Right lobe of liver (tissue), 6 donors: Measurements from ENCODE around the gene CCDC158. TPM values are rescaled to one million over a fixed set of nuclear protein-coding genes. Genes with fewer than 3 reads are reported as not detected.
"Not testable (repeated sequence)": the region's sequence is repeated elsewhere in the genome, so short reads cannot be mapped to it uniquely, and the experiment has no call there.

ENCODE experiments used
- ATAC-seq, 4 donors: fragments of 200-7000 bp; cut with Tn5 transposase; one replicate each; pipeline ENCODE4 v1.9.1; 2020; ENCODE audit warnings: mild to moderate bottlenecking in 4 of 4, moderate library complexity in 4 of 4
- DNase-seq, 3 donors: peaks; one replicate each; pipeline ENCODE4 v3.0.0-alpha.2; 2020
- H3K27ac ChIP-seq, 3 donors: fragments of 200-600 bp; one replicate each; pipeline ENCODE4 v1.8.0; 2022
- H3K27me3 ChIP-seq, 2 donors: fragments of 200-600 bp; one replicate each; pipeline ENCODE4 v1.8.0; 2022
- H3K36me3 ChIP-seq, 4 donors: fragments of 200-600 bp; sonication (generic) in 1 of 4; one replicate each; pipeline versions ENCODE4 v1.5.1 to v1.8.0; 2017 to 2022; ENCODE audit warnings: control low read depth in 1 of 4
- H3K4me1 ChIP-seq, 4 donors: fragments of 200-600 bp; sonication (generic) in 1 of 4; one replicate each; pipeline versions ENCODE4 v1.5.1 to v1.8.0; 2017 to 2022; ENCODE audit warnings: control low read depth in 1 of 4
- H3K4me3 ChIP-seq, 3 donors: fragments of 200-600 bp; one replicate each; pipeline ENCODE4 v1.8.0; 2022
- H3K9me3 ChIP-seq, 4 donors: fragments of 200-600 bp; sonication (generic) in 1 of 4; one replicate each; pipeline versions ENCODE4 v1.5.1 to v1.8.0; 2017 to 2022; ENCODE audit warnings: control low read depth in 1 of 4
- POLR2A ChIP-seq: fragments of 450-650 bp; IDR thresholded peaks from one replicate; pipeline ENCODE4 v1.6.1; 2017; ENCODE audit warnings: antibody characterized with exemption, mild to moderate bottlenecking
- WGBS: methylation state at CpG from one replicate; pipeline ENCODE4 v1.1.6; 2018; ENCODE audit warnings: low coverage, low lambda C conversion rate; ENCODE audit not compliant: insufficient coverage; ENCODE audit errors: missing lambda C conversion rate; 5-methylcytosine and 5-hydroxymethylcytosine counted together
- intact Hi-C, 2 donors: fragments of 100-400 bp; cut with DNase I; formaldehyde crosslinking; loops; one replicate each; pipeline versions ENCODE4 v1.11.2 to v1.14.1; 2022
- total RNA-seq, 6 experiments: library from RNA; depleted of rRNA in 2 of 6; stranded (reverse); fragments of >200 nt in 2 of 6; fragmentation: NEBNext Ultra II Directional in 3 of 6; extraction: Animal tissue kit (Norgen Biotek cat#: 25700) in 3 of 6; gene quantifications; one replicate each; pipeline versions ENCODE4 v1.1.0 to v1.2.4, GENCODE V29; 2016 to 2023
- TF ChIP-seq, protein P1 (sequence below), 4 donors: fragments of 200-600 bp in 3 of 4; fragments of 450-650 bp in 1 of 4; IDR thresholded peaks; one replicate each; pipeline versions ENCODE4 v1.5.1 to v1.8.0; 2016 to 2022; ENCODE audit warnings: antibody characterized with exemption in 4 of 4, mild to moderate bottlenecking in 2 of 4
- donor health status: DM: no; HTN: yes; CAD: no.
- donor health status: DM: no; HTN: no; CAD: no.
- donor health status: DM: no; HTN: no; CAD: no.
- donor health status: DM: no; HTN: yes; CAD: no.
- donor health status: DM: no; HTN: yes; CAD: no.

The CCDC158 gene
- total RNA-seq, 6 experiments from 2014 or later, result 0.51 to 2.9 (median 1.3) TPM

DNA sequence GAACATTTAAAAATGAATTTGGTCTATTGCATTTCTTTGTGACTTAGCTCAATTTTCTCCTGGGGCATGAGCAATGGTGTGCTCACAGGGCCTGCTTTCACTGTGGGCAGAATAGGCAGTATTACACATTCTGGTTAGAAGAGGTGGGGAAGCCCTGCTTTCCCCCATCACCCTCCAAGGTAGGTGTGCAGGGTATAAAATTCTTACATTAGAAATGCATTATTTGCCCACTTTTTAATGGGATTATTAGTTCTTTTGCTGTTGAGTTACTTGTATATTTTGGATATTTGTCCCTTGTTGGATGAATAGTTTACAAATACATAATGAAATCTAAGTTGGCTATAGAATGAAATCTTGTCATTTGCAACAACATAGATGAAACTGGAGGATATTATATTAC, 122.7 kb downstream of the CCDC158 start:
- H3K27ac ChIP-seq, result no peak overlapping the region
- intact Hi-C loops, result no loop called here
- DNase-seq (no peak), ATAC-seq (no peak)
- H3K27me3 ChIP-seq, result no peaks in the 10 kb centered on the region
- no peak for TF ChIP-seq POLR2A
- TF ChIP-seq, protein P1, sequence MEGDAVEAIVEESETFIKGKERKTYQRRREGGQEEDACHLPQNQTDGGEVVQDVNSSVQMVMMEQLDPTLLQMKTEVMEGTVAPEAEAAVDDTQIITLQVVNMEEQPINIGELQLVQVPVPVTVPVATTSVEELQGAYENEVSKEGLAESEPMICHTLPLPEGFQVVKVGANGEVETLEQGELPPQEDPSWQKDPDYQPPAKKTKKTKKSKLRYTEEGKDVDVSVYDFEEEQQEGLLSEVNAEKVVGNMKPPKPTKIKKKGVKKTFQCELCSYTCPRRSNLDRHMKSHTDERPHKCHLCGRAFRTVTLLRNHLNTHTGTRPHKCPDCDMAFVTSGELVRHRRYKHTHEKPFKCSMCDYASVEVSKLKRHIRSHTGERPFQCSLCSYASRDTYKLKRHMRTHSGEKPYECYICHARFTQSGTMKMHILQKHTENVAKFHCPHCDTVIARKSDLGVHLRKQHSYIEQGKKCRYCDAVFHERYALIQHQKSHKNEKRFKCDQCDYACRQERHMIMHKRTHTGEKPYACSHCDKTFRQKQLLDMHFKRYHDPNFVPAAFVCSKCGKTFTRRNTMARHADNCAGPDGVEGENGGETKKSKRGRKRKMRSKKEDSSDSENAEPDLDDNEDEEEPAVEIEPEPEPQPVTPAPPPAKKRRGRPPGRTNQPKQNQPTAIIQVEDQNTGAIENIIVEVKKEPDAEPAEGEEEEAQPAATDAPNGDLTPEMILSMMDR (IDR thresholded peaks at IDR 0.05), result no peak
- H3K4me3 ChIP-seq, result no peak overlapping the region
- H3K36me3 ChIP-seq, result no peaks in the 10 kb centered on the region
- no peaks in the 10 kb centered on the region for H3K9me3 ChIP-seq
- peaks cover 0 to 22% (median 7%) of the 10 kb centered on the region in 4 donors for H3K4me1 ChIP-seq

DNA sequence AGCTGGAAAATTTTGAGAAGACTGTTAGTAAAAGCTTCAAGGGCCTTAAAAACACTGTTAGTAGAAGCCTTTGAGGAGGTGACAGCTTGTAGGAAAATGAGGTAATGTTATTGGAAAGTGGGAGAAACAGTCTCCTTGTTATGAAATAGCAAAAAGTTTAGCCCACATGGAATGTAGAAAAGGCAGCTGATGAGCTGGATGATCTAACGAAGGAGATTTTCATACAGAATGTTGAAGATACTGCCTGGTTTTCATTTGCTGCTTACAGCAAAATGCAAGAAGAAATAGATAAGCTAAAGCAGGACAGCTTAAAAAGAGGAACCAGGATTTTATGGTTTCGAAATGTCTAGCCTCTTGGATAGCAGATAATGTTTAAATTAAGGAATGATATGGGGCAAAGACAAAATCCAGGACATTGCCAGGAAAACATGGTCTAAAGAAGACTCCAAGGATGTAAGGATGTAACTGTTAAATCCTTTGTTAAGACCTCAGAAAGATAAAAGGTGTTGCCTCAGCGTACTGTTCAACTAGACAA, 124.6 kb downstream of the CCDC158 start:
- no peaks in the 10 kb centered on the region for H3K9me3 ChIP-seq
- H3K36me3 ChIP-seq, result no peaks in the 10 kb centered on the region
- intact Hi-C loops, result no loop called here
- H3K4me3 ChIP-seq, result no peak overlapping the region
- H3K27ac ChIP-seq, result no peak overlapping the region
- no peaks in the 10 kb centered on the region for H3K27me3 ChIP-seq
- DNase-seq, result no peak
- WGBS, result 76% methylated on average over 3 of the region's 3 CpGs
- ATAC-seq, result no peak
- peaks cover 0 to 17% (median 9%) of the 10 kb centered on the region in 4 donors for H3K4me1 ChIP-seq
- no peak for TF ChIP-seq POLR2A
- TF ChIP-seq, protein P1 (IDR thresholded peaks at IDR 0.05), result no peak

DNA sequence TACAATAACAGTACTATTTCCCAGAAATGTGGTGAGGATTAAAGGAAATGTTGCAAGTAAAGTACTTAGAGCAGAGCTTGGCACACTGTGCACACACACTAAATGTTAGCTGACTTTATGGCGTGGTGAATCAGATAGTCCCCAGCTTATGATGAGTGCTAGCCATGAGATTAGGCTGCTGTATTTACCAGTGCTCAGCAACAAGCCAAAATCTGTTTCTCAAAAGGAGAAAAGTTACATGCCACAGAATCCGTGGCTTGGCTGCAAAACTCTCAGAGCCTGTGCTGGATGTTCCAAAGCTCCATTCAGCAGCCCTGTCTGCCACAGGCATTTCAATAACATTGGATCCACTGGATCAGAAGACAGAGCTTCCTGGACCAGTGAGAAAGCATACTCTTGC, 127.2 kb downstream of the CCDC158 start:
- TF ChIP-seq, protein P1 (IDR thresholded peaks at IDR 0.05), result no peak
- no peak for TF ChIP-seq POLR2A
- Histone ChIP-seq H3K27me3 (no peaks in the 10 kb centered on the region), H3K4me3 (no peak overlapping the region), H3K4me1 (peaks cover 0 to 22% (median 12%) of the 10 kb centered on the region in 4 donors), H3K27ac (no peak overlapping the region), H3K9me3 (no peaks in the 10 kb centered on the region), H3K36me3 (no peaks in the 10 kb centered on the region)
- intact Hi-C loops, result no loop called here
- WGBS, result 72% methylated on average over 2 of the region's 2 CpGs
- DNase-seq, result no peak
- peak in 1 of 4 donors; percentile 31 for ATAC-seq

DNA sequence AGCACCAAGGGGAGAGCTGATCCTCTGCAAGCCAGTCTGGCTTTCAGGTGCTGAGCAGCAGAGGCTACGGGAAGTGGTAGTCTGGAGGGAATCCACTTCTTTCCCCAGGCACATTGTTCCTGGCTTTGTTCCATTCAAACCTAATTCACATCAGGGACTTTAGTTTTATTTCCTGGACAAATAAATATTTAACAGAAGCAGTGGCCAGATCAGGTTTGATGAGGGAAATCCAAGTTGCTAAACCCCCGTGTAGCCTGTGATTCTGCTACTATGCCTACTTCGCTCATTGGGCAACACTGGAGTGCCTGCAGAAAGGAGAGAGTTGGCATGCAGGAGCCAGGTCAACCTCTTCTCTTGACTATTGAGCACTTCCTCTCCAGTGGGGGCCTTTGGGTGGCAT, 128.2 kb downstream of the CCDC158 start:
- WGBS, result 20% methylated on average over 2 of the region's 3 CpGs

DNA sequence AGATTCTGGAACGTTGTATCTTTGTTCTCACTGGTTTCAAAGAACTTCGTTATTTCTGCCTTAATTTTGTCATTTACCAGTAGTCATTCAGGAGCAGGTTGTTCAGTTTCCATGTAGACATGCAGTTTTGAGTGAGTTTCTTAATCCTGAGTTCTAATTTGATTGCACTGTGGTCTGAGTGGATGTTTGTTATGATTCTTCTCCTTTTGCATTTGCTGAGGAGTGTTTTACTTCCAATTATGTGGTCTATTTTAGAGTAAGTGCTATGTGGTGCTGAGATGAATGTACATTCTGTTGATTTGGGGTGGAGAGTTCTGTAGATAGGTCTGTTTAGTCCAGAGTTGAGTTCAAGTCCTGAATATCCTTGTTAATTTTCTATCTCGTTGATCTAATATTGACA, 133.1 kb downstream of the CCDC158 start:
- ATAC-seq, H3K9me3 ChIP-seq, intact Hi-C loops, H3K27ac ChIP-seq, H3K4me3 ChIP-seq, DNase-seq, H3K27me3 ChIP-seq, H3K36me3 ChIP-seq: not testable (repeated sequence)
- WGBS, result 75% methylated on average over 2 of the region's 3 CpGs
- peaks cover 0 to 14% (median 7%) of the 10 kb centered on the region in 4 donors for H3K4me1 ChIP-seq

More for the DNA sequence above, 128.2 kb downstream of the CCDC158 start:
- TF ChIP-seq POLR2A, result no peak
- TF ChIP-seq, protein P1 (IDR thresholded peaks at IDR 0.05), result no peak
- Histone ChIP-seq H3K27me3 (no peaks in the 10 kb centered on the region), H3K36me3 (no peaks in the 10 kb centered on the region), H3K27ac (peak overlapping the region in 2 of 3 donors; percentile 39 to 57), H3K4me1 (peaks cover 0 to 22% (median 12%) of the 10 kb centered on the region in 4 donors), H3K9me3 (no peaks in the 10 kb centered on the region), H3K4me3 (no peak overlapping the region)
- no peak for DNase-seq
- intact Hi-C loops, result no loop called here
- ATAC-seq, result peak; percentile 89 to 96 (median 93)
